HCT116 (cell line): ENCODE results near the gene ALG6. TPM values are rescaled to one million over a fixed set of nuclear protein-coding genes. Genes with fewer than 3 reads are reported as not detected.

Experiments
- ATAC-seq: fragments of 200-7000 bp; cut with Tn5 transposase; 2 replicates; pipeline ENCODE4 v1.9.1; 2020; ENCODE audit warnings: mild to moderate bottlenecking, moderate library complexity
- BruUV-seq: library from RNA; stranded (reverse); fragments of 400-500 nt; replicated peaks from 2 replicates; lab custom pipeline; 2021; lab: Mats Ljungman, UMichigan
- CTCF ChIA-PET: fragments of 300-600 bp; sonication (Branson Sonifier 250); formaldehyde crosslinking; loops from one replicate; lab custom pipeline; 2021; ENCODE audit warnings: antibody characterized with exemption; lab: Charles Lee
- POLR2A ChIA-PET: fragments of 300-600, 350-600 bp; sonication (Branson Sonifier 250); formaldehyde crosslinking; loops from one replicate; lab custom pipeline; 2021; ENCODE audit warnings: antibody characterized with exemption; lab: Charles Lee
- RAD21 ChIA-PET, 2 experiments: fragments of 300-600 bp; sonication (Branson Sonifier 250); formaldehyde crosslinking; loops; one replicate each; lab custom pipeline; 2023; ENCODE audit warnings: low total read pairs in 2 of 2; ENCODE audit not compliant: uncharacterized antibody in 2 of 2, unreplicated experiment in 2 of 2, low non-redundant PET in 1 of 2; lab: Charles Lee
- DNase-seq: peaks from one replicate; pipeline ENCODE4 v3.0.0-alpha.2; 2010; ENCODE audit warnings: low read depth, low spot score
- H2AFZ ChIP-seq: fragments of 200-600 bp; shearing (Covaris generic), sonication (generic); 2 replicates; pipeline ENCODE4 v1.6.1; 2017; ENCODE audit warnings: low read depth, mixed run types, mixed read lengths, antibody characterized with exemption, low read length; ENCODE audit not compliant: poor library complexity, severe bottlenecking
- H3K27ac ChIP-seq: 2 replicates; pipeline ENCODE4 v1.5.1; 2012; ENCODE audit warnings: low read depth, low read length
- H3K27me3 ChIP-seq: fragments of 200-600 bp; sonication (generic); 2 replicates; pipeline ENCODE4 v1.6.1; 2016; ENCODE audit warnings: mixed run types, low read length, mixed read lengths; ENCODE audit not compliant: insufficient read depth
- H3K36me3 ChIP-seq, 2 experiments: fragments of 200-500 bp in 1 of 2; fragments of 200-600 bp in 1 of 2; sonication (Bioruptor generic) in 1 of 2; sonication (generic) in 1 of 2; 2 replicates each; pipeline versions ENCODE4 v1.5.1 to v1.6.1; 2014 to 2016; ENCODE audit warnings: low read length in 2 of 2, inconsistent platforms in 1 of 2, mixed read lengths in 1 of 2, mixed run types in 1 of 2; ENCODE audit not compliant: insufficient read depth in 2 of 2, control insufficient read depth in 1 of 2
- H3K4me1 ChIP-seq, 2 experiments: fragments of 200-600 bp in 1 of 2; sonication (generic) in 1 of 2; 2 replicates each; pipeline versions ENCODE4 v1.5.1 to v1.6.1; 2012 to 2017; ENCODE audit warnings: low read length in 2 of 2, inconsistent platforms in 1 of 2, mild to moderate bottlenecking in 1 of 2, mixed read lengths in 1 of 2, mixed run types in 1 of 2, moderate library complexity in 1 of 2; ENCODE audit not compliant: insufficient read depth in 2 of 2, control insufficient read depth in 1 of 2
- H3K4me2 ChIP-seq: fragments of 200-600 bp; sonication (generic); 2 replicates; pipeline ENCODE4 v1.6.1; 2017; ENCODE audit warnings: mixed run types, low read length, mixed read lengths
- H3K4me3 ChIP-seq, 2 experiments: fragments of 200-600 bp in 1 of 2; sonication (generic) in 1 of 2; replicated peaks in 1 of 2; 2 replicates each; pipeline ENCODE4 v1.5.1; 2011 to 2016; ENCODE audit warnings: low read length in 2 of 2, control low read depth in 1 of 2, low read depth in 1 of 2, mild to moderate bottlenecking in 1 of 2, mixed read lengths in 1 of 2, mixed run types in 1 of 2
- H3K79me2 ChIP-seq: fragments of 200-600 bp; sonication (generic); 2 replicates; pipeline ENCODE4 v1.6.1; 2017; ENCODE audit warnings: mild to moderate bottlenecking, mixed run types, low read length, moderate library complexity, mixed read lengths; ENCODE audit not compliant: insufficient read depth
- H3K9ac ChIP-seq: fragments of 200-600 bp; sonication (generic); 2 replicates; pipeline ENCODE4 v1.6.1; 2016; ENCODE audit warnings: low read length, mixed read lengths
- H3K9me2 ChIP-seq: fragments of 200-600 bp; sonication (generic), shearing (Covaris generic); 2 replicates; pipeline ENCODE4 v1.6.1; 2017; ENCODE audit warnings: mixed run types, mild to moderate bottlenecking, moderate library complexity; ENCODE audit not compliant: insufficient read depth
- H3K9me3 ChIP-seq, 2 experiments: fragments of 200-500 bp in 1 of 2; fragments of 200-600 bp in 1 of 2; sonication (Bioruptor generic) in 1 of 2; sonication (generic) in 1 of 2; 2 replicates each; pipeline ENCODE4 v1.6.1; 2014 to 2017; ENCODE audit warnings: low read length in 2 of 2, mixed read lengths in 2 of 2, inconsistent platforms in 1 of 2, low read depth in 1 of 2, mild to moderate bottlenecking in 1 of 2, mixed run types in 1 of 2, moderate library complexity in 1 of 2; ENCODE audit not compliant: control insufficient read depth in 1 of 2, insufficient read depth in 1 of 2
- H4K20me1 ChIP-seq: fragments of 200-600 bp; sonication (generic), shearing (Covaris generic); 2 replicates; pipeline ENCODE4 v1.6.1; 2017; ENCODE audit warnings: mixed run types, mild to moderate bottlenecking, moderate library complexity; ENCODE audit not compliant: insufficient read depth
- CBX3 ChIP-seq: IDR thresholded peaks from 2 replicates; pipeline ENCODE4 v1.6.1; 2012; ENCODE audit warnings: low read depth
- EGR1 ChIP-seq: IDR thresholded peaks from 2 replicates; pipeline ENCODE4 v1.6.1; 2012; ENCODE audit warnings: low read depth
- ELF1 ChIP-seq: IDR thresholded peaks from 2 replicates; pipeline ENCODE4 v1.6.1; 2012; ENCODE audit warnings: low read depth, borderline replicate concordance
- FOSL1 ChIP-seq: IDR thresholded peaks from 2 replicates; pipeline ENCODE4 v1.6.1; 2012; ENCODE audit warnings: low read depth
- POLR2A ChIP-seq: IDR thresholded peaks from 2 replicates; pipeline ENCODE4 v1.7.0; 2011; ENCODE audit warnings: borderline replicate concordance; ENCODE audit not compliant: insufficient read depth, insufficient read length; ENCODE audit errors: extremely low read depth
- POLR2AphosphoS5 ChIP-seq: IDR thresholded peaks from 2 replicates; pipeline ENCODE4 v1.6.1; 2011; ENCODE audit warnings: mild to moderate bottlenecking, low read depth, low read length, moderate library complexity
- SP1 ChIP-seq: IDR thresholded peaks from 2 replicates; pipeline ENCODE4 v1.6.1; 2012; ENCODE audit warnings: low read depth
- SRF ChIP-seq: IDR thresholded peaks from 2 replicates; pipeline ENCODE4 v1.6.1; 2012; ENCODE audit warnings: low read depth
- TCF7L2 ChIP-seq: IDR thresholded peaks from 2 replicates; pipeline ENCODE4 v1.7.0; 2011; ENCODE audit warnings: borderline replicate concordance, inconsistent platforms; ENCODE audit not compliant: insufficient read depth, insufficient read length; ENCODE audit errors: extremely low read depth
- YY1 ChIP-seq: IDR thresholded peaks from 2 replicates; pipeline ENCODE4 v1.6.1; 2011; ENCODE audit warnings: low read length, low read depth, moderate library complexity, mild to moderate bottlenecking; ENCODE audit not compliant: insufficient replicate concordance; ENCODE audit errors: extremely low read depth
- ZFX ChIP-seq: fragments of 450-650 bp; IDR thresholded peaks from 2 replicates; pipeline ENCODE4 v1.6.1; 2017
- ZNF274 ChIP-seq: fragments of 200-500 bp; sonication (Bioruptor generic); IDR thresholded peaks from 2 replicates; pipeline ENCODE4 v1.6.1; 2014; ENCODE audit warnings: mild to moderate bottlenecking, low read depth, low read length, inconsistent platforms
- intact Hi-C: fragments of 100-400 bp; cut with micrococcal nuclease; formaldehyde crosslinking; loops from 2 replicates; pipeline ENCODE4 v1.10.0; 2022
- total RNA-seq: library from RNA; stranded (reverse); gene quantifications from one replicate; pipeline ENCODE4 v1.2.1, GENCODE V29; 2021; ENCODE audit not compliant: unreplicated experiment
- TF ChIP-seq, protein P1 (sequence below): IDR thresholded peaks from 2 replicates; pipeline ENCODE4 v1.6.1; 2012
- TF ChIP-seq, protein P2 (sequence below): IDR thresholded peaks from 2 replicates; pipeline ENCODE4 v1.6.1; 2012; ENCODE audit warnings: low read depth
- TF ChIP-seq, protein P3 (sequence below): IDR thresholded peaks from 2 replicates; pipeline ENCODE4 v1.6.1; 2011; ENCODE audit warnings: mild to moderate bottlenecking, low read length, moderate library complexity; ENCODE audit not compliant: insufficient replicate concordance; ENCODE audit errors: extremely low read depth
- TF ChIP-seq, protein P4 (sequence below): IDR thresholded peaks from 2 replicates; pipeline ENCODE4 v1.6.1; 2012

The ALG6 gene
- total RNA-seq, 1 experiment from 2014 or later = 14.7 TPM

DNA sequence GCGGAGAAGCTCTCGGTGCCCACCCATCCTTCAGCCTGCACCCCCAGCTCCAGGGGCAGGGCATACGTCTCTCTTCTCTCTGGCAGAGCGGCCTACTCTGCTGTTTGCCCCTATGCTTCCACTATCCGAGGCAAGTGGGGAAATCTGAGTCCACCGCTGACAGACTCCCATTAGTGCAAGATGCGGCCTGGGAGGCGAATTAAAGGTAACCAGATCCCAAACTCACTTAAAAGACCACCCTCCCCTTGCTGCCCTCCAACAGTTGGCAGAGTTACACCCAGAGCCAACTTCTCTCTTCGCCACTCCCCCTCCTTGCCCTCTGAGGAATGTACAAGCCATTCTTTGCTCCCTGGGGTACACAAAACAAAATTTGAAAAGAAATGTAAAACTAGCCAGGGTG lies 38.6 kb upstream of the ALG6 start:
- BruUV-seq = no TSS peak
- Histone ChIP-seq H2AFZ (no peak overlapping the region), H3K36me3 (no peaks in the 10 kb centered on the region), H3K27ac (no peak overlapping the region), H3K9ac (no peak overlapping the region), H3K9me3 (no peaks in the 10 kb centered on the region), H3K4me3 (no peak overlapping the region), H3K9me2 (no peaks in the 10 kb centered on the region), H3K27me3 (no peaks in the 10 kb centered on the region), H3K79me2 (no peaks in the 10 kb centered on the region), H3K4me1 (peaks cover 0 to 10% of the 10 kb centered on the region in 2 experiments; a peak in 3 of 4 replicates), H4K20me1 (no peaks in the 10 kb centered on the region), H3K4me2 (no peak overlapping the region)
- ChIA-PET CTCF (interaction anchor here (0.7 to 1.5 kb wide), 2 partner anchors 13 to 125 kb away, joined by 3 read pairs; no protein-coding TSS in a partner anchor), RAD21 (no interaction called here), POLR2A (no interaction called here)
- TF ChIP-seq POLR2AphosphoS5 (no peak), SP1 (no peak), FOSL1 (no peak), ELF1 (no peak), ZNF274 (no peak), POLR2A (no peak), CBX3 (no peak), TCF7L2 (no peak), SRF (no peak), EGR1 (no peak), YY1 (no peak), ZFX (no peak)
- TF ChIP-seq, protein P1, sequence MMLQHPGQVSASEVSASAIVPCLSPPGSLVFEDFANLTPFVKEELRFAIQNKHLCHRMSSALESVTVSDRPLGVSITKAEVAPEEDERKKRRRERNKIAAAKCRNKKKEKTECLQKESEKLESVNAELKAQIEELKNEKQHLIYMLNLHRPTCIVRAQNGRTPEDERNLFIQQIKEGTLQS = no peak
- TF ChIP-seq, protein P2, sequence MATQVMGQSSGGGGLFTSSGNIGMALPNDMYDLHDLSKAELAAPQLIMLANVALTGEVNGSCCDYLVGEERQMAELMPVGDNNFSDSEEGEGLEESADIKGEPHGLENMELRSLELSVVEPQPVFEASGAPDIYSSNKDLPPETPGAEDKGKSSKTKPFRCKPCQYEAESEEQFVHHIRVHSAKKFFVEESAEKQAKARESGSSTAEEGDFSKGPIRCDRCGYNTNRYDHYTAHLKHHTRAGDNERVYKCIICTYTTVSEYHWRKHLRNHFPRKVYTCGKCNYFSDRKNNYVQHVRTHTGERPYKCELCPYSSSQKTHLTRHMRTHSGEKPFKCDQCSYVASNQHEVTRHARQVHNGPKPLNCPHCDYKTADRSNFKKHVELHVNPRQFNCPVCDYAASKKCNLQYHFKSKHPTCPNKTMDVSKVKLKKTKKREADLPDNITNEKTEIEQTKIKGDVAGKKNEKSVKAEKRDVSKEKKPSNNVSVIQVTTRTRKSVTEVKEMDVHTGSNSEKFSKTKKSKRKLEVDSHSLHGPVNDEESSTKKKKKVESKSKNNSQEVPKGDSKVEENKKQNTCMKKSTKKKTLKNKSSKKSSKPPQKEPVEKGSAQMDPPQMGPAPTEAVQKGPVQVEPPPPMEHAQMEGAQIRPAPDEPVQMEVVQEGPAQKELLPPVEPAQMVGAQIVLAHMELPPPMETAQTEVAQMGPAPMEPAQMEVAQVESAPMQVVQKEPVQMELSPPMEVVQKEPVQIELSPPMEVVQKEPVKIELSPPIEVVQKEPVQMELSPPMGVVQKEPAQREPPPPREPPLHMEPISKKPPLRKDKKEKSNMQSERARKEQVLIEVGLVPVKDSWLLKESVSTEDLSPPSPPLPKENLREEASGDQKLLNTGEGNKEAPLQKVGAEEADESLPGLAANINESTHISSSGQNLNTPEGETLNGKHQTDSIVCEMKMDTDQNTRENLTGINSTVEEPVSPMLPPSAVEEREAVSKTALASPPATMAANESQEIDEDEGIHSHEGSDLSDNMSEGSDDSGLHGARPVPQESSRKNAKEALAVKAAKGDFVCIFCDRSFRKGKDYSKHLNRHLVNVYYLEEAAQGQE = no peak
- TF ChIP-seq, protein P3, sequence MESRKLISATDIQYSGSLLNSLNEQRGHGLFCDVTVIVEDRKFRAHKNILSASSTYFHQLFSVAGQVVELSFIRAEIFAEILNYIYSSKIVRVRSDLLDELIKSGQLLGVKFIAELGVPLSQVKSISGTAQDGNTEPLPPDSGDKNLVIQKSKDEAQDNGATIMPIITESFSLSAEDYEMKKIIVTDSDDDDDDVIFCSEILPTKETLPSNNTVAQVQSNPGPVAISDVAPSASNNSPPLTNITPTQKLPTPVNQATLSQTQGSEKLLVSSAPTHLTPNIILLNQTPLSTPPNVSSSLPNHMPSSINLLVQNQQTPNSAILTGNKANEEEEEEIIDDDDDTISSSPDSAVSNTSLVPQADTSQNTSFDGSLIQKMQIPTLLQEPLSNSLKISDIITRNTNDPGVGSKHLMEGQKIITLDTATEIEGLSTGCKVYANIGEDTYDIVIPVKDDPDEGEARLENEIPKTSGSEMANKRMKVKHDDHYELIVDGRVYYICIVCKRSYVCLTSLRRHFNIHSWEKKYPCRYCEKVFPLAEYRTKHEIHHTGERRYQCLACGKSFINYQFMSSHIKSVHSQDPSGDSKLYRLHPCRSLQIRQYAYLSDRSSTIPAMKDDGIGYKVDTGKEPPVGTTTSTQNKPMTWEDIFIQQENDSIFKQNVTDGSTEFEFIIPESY = no peak
- TF ChIP-seq, protein P4, sequence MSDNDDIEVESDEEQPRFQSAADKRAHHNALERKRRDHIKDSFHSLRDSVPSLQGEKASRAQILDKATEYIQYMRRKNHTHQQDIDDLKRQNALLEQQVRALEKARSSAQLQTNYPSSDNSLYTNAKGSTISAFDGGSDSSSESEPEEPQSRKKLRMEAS = no peak
- intact Hi-C loops = loop anchor here (5.0 to 10.0 kb wide), 3 partner anchors 114 to 916 kb away; partner anchors contain the start of genes EFCAB7 and ITGB3BP
- DNase-seq = no peak
- ATAC-seq = no peak
